ENCODE measurements around the gene BBS9.
"Not testable (repeated sequence)": the region's sequence is repeated elsewhere in the genome, so short reads cannot be mapped to it uniquely, and the experiment has no call there.

DNA sequence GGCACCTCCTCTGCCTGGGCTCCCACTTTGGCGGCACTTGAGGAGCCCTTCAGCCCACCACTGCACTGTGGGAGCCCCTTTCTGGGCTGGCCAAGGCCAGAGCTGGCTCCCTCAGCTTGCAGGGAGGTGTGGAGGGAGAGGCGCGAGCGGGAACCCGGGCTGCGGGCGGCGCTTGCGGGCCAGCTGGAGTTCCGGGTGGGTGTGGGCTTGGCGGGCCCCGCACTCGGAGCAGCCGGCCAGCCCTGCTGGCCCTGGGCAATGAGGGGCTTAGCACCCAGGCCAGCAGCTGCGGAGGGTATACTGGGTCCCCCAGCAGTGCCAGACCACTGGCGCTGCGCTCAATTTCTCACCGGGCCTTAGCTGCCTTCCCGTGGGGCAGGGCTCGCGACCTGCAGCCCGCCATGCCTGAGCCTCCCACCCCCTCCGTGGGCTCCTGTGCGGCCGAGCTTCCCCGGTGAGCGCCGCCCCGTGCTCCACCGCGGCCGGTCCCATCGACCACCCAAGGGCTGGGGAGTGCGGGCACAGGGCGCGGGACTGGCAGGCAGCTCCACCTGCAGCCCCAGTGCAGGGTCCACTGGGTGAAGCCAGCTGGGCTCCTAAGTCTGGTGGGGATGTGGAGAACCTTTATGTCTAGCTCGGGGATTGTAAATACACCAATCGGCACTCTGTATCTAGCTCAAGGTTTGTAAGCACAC is 89.6 kb downstream of the BBS9 start:
- TF ChIP-seq, protein P1, sequence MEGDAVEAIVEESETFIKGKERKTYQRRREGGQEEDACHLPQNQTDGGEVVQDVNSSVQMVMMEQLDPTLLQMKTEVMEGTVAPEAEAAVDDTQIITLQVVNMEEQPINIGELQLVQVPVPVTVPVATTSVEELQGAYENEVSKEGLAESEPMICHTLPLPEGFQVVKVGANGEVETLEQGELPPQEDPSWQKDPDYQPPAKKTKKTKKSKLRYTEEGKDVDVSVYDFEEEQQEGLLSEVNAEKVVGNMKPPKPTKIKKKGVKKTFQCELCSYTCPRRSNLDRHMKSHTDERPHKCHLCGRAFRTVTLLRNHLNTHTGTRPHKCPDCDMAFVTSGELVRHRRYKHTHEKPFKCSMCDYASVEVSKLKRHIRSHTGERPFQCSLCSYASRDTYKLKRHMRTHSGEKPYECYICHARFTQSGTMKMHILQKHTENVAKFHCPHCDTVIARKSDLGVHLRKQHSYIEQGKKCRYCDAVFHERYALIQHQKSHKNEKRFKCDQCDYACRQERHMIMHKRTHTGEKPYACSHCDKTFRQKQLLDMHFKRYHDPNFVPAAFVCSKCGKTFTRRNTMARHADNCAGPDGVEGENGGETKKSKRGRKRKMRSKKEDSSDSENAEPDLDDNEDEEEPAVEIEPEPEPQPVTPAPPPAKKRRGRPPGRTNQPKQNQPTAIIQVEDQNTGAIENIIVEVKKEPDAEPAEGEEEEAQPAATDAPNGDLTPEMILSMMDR (IDR thresholded peaks at IDR 0.05), result not testable (repeated sequence)
- not testable (repeated sequence) for TF ChIP-seq POLR2A (IDR thresholded peaks at IDR 0.05)

Data from right lobe of liver (tissue), 4 donors.